ENCODE data around the gene CDC42.
A peak's percentile ranks its signal among the peaks of the same experiment; 100 is the strongest.

The CDC42 gene

GRCh38 chr1:22111620-22112019, 59.1 kb downstream of the CDC42 start:
- DNase-seq, result no peak

GRCh38 chr1:22112554-22112953, 60.0 kb downstream of the CDC42 start:
- DNase-seq, result no peak

GRCh38 chr1:22114083-22115012, 61.8 kb downstream of the CDC42 start:
- DNase-seq, result no peak

- DNase-seq, result no peak
These were observed 62.8 kb downstream of the CDC42 start for GRCh38 chr1:22115286-22115685.

GRCh38 chr1:22117238-22117637, 64.7 kb downstream of the CDC42 start:
- DNase-seq, result no peak

- DNase-seq, result no peak
These were observed 65.3 kb downstream of the CDC42 start for GRCh38 chr1:22117851-22118250.

GRCh38 chr1:22118291-22118992, 65.9 kb downstream of the CDC42 start:
- no peak for DNase-seq

- no peak for DNase-seq
These were observed 67.3 kb downstream of the CDC42 start for GRCh38 chr1:22119626-22120468.

GRCh38 chr1:22120469-22120790, 67.9 kb downstream of the CDC42 start:
- no peak for DNase-seq

GRCh38 chr1:22121421-22121911, 69.0 kb downstream of the CDC42 start:
- DNase-seq, result peak; percentile 76

GRCh38 chr1:22122273-22123070, 70.0 kb downstream of the CDC42 start:
- DNase-seq, result no peak

GRCh38 chr1:22123071-22123390, 70.5 kb downstream of the CDC42 start:
- DNase-seq, result no peak

- DNase-seq, result no peak
These were observed 71.4 kb downstream of the CDC42 start for GRCh38 chr1:22123901-22124404.

GRCh38 chr1:22124592-22125229, 72.2 kb downstream of the CDC42 start:
- no peak for DNase-seq

GRCh38 chr1:22126531-22126930, 74.0 kb downstream of the CDC42 start:
- no peak for DNase-seq

GRCh38 chr1:22127248-22127647, 74.7 kb downstream of the CDC42 start:
- no peak for DNase-seq

- DNase-seq, result no peak
These were observed 75.2 kb downstream of the CDC42 start for GRCh38 chr1:22127731-22128130.

- no peak for DNase-seq
These were observed 75.9 kb downstream of the CDC42 start for GRCh38 chr1:22128392-22128791.

GRCh38 chr1:22129501-22130117, 77.1 kb downstream of the CDC42 start:
- DNase-seq, result no peak

GRCh38 chr1:22131062-22131461, 78.6 kb downstream of the CDC42 start:
- no peak for DNase-seq

- peak; percentile 21 for DNase-seq
These were observed 79.5 kb downstream of the CDC42 start for GRCh38 chr1:22131875-22132486.
